Stimulated activated CD8-positive, alpha-beta memory T cell treated with anti-CD3 and anti-CD28 coated beads, Interleukin-7, amount 100 ng/mL, for 48 hours (primary cell): ENCODE data around the gene CD160.
"Not testable (repeated sequence)": the region's sequence is repeated elsewhere in the genome, so short reads cannot be mapped to it uniquely, and the experiment has no call there.

ENCODE experiments used
- DNase-seq, 2 donors: peaks; one replicate each; pipeline ENCODE4 v3.0.0-alpha.2; 2020; ENCODE audit warnings: low read depth in 1 of 2; ENCODE audit errors: extremely low read depth in 1 of 2

The CD160 gene

GRCh38 chr1:145757420-145757819, 38.1 kb downstream of the CD160 start:
- DNase-seq = no peak

DNA sequence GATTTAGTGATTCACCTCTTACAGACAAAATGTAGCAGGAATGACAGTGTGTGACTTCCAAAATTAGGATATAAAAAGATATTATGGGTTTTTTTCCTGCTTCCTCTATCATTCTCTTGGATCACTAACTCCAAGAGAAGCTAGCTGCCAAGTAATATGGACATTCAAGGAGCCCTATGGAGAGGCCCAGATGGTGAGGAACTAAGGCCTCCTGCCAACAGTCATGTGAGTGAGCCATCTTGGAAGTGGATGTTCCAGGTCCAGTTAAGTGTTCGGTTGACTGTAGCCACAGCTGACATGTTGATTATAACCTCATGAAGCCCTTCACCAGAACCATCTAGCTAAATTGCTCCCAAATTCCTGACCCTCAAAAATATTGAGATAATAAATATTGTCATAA, 38.8 kb downstream of the CD160 start:
- no peak for DNase-seq

GRCh38 chr1:145758575-145758974, 39.3 kb downstream of the CD160 start:
- no peak for DNase-seq

- DNase-seq = no peak
Observed at GRCh38 chr1:145759721-145760120, 40.4 kb downstream of the CD160 start.

- DNase-seq = not testable (repeated sequence)
Observed at GRCh38 chr1:145760395-145760949, 41.2 kb downstream of the CD160 start.

- not testable (repeated sequence) for DNase-seq
Observed at GRCh38 chr1:145761498-145761897, 42.2 kb downstream of the CD160 start.

DNA sequence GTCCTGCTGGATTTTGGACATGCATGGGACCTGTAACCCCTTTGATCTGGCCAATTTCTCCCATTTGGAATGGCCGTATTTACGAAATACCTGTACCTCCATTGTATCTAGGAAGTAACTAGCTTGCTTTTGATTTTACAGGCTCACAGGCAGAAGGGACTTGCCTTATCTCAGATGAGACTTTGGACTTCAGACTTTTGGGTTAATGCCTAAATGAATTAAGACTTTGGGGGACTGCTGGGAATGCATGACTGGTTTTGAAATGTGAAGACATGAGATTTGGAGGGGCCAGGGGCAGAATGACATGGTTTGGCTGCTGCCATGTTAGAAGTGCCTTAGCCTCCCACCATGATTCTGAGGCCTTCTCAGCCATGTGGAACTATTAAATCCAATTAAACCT, 42.7 kb downstream of the CD160 start:
- DNase-seq = not testable (repeated sequence)

GRCh38 chr1:145764231-145764940, 45.1 kb downstream of the CD160 start:
- DNase-seq = not testable (repeated sequence)

- DNase-seq = not testable (repeated sequence)
Observed at GRCh38 chr1:145765127-145765526, 45.8 kb downstream of the CD160 start.

DNA sequence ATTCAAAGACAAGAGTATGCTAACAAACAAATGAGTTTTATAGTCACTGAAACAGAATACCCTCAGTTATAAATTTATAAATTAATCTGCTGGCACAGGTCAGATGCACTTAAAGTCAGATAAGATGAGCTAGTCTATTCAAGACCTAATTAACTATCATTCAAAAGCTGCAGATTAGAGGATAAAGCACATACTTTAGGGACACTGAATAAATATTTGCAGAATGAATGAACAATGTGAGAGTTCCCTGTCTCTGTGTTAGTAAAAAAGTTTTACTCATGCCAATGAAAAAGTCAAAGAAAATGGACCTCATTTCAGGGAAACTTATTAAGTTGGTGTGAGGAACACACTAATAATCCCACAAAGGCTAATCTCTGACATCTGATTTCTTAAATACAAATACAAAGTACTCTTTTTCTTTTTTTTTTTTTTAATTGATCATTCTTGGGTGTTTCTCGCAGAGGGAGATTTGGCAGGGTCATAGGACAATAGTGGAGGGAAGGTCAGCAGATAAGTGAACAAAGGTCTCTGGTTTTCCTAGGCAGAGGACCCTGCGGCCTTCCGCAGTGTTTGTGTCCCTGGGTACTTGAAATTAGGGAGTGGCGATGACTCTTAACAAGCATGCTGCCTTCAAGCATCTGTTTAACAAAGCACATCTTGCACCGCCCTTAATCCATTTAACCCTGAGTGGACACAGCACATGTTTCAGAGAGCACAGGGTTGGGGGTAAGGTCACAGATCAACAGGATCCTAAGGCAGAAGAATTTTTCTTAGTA, 46.5 kb downstream of the CD160 start:
- not testable (repeated sequence) for DNase-seq

DNA sequence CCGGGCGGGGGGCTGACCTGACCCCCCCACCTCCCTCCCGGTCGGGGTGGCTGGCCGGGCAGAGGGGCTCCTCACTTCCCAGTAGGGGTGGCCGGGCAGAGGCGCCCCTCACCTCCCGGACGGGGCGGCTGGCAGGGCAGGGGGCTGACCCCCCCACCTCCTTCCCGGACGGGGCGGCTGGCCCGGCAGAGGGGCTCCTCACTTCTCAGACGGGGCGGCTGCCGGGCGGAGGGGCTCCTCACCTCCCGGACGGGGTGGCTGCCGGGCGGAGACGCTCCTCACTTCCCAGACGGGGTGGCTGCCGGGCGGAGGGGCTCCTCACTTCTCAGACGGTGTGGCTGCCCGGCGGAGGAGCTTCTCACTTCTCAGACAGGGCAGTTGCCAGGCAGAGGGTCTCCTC, 47.6 kb downstream of the CD160 start:
- DNase-seq = not testable (repeated sequence)

DNA sequence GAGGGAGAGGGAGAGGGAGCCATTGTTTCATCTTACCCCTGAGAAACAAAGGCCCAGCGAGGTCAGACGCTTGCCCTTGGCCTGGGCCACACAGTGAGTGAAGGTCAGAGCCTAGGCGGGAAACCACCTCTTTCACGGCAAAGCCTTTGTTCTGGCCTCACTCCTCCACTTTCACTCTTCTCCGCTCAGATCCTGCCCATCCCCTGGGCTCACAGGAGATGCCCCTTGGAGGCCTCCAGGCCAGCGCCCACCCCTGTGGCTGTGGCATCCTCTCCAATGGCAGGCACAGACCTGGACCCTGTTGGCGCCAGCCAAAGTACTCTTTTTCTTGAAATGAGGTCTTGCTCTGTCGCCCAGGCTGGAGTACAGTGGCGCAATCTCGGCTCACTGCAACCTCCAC, 48.7 kb downstream of the CD160 start:
- DNase-seq = not testable (repeated sequence)

DNA sequence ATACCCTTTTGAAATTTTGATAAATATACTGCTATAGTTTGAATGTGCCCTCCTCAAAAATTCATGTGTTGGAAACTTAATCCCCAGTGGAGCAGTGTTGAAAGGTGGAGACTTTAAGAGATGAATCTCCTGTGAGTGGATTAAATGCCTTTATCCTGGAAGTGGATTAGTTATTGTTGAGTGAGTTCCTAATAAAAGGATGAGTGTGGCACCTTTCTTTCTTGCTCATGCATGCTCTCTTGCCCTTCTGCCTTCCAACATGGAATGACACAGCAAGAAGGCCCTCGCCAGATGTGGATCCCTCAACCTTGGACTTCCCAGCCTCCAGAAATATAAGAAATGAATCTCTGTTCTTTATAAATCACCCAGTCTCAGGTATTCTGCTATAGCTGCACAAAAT, 51.8 kb downstream of the CD160 start:
- no peak for DNase-seq

DNA sequence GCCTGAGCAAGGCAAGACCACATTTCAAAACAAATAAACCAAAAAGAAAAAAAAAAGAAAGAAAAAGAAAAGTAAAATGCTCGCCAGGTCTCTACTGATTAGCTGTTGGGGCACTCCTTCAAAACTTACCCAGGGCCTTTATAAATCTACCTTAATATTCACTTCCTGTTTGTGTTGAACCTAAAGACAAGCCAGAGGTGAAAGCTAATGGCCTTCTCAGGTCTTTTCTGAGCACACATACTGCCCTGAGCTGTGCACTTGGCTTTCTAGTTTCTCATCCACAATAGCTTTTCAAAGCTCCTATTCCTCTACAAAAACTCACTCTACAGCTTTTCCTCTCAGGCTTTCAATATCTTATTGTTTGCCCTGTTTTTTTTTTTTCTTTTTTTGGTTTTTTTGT, 54.1 kb downstream of the CD160 start:
- no peak for DNase-seq

DNA sequence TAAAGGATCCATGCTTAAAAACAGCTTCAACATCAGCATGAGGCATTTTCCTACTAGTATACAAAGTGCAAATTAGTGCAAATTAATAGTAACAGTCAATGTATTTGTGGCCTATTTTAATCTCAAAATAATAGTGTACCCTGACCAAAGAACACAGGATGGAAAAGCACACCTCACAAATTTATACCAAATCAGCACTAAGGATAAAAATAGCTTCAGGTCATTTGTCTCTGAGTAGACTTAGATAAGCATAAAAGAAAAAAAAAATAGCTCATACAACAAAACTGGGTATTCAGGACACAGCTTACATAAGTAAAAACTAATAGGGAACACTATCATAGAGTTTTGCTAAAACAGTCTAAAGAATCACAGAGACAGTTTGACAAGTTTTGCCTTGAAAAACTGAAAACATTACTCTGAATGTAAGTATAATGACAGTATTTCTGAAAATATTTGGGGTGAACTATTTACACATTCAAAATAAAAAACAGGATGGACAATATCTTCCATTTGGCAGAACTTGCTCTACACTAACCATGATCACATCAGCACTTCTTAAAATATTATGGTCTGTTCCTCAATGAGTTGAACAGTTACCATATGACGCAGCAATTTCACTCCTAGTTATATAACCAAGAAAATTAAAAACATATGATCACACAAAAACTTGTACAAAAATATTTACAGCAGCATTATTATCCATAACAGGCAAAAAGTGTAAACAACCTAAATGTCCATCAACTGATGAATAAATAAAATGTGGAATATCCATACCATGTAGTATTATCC, 58.3 kb downstream of the CD160 start:
- no peak for DNase-seq

GRCh38 chr1:145778146-145778540, 58.8 kb downstream of the CD160 start:
- no peak for DNase-seq

GRCh38 chr1:145782272-145783099, 63.2 kb downstream of the CD160 start:
- DNase-seq = no peak

DNA sequence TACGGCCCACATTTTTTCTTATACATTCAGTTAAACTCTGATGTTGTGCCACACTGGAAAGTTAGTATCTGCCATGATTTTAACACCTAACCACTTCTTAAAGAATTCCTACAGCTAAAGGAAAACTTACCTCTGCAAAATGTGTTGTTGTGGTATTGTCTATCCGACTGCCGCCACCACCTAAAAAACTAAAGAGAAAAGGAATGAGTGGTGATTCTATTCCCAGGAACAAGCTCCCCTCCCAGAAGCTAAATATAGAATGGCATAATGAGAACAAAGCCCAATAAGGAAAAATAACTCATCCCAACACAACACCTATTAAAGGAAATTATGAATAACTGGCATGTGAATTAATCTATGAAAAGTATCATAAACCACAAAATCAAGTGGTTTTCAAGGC, 65.1 kb downstream of the CD160 start:
- no peak for DNase-seq

GRCh38 chr1:145785547-145785946, 66.2 kb downstream of the CD160 start:
- DNase-seq = no peak

DNA sequence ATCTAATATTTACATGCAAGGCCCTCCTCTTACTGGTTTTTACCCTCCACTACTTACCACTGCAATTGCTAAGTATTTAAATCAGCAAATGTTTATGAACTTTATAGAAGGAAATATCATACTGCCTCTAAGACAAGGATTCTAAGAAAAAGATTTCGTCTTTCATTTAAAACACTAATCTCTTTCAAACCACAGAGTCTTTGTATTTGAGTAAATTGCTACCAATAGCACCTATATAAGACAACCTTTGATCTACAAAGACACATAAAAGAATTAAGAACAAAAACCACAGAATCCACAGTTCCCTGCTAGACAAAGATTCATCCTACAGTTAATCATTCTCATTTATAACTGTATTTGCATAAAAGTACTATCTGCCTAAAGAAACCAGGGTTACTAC, 67.0 kb downstream of the CD160 start:
- no peak for DNase-seq
